ENCODE data around the gene CEP135.
"Not testable (repeated sequence)": the region's sequence is repeated elsewhere in the genome, so short reads cannot be mapped to it uniquely, and the experiment has no call there.

CEP135 gene

DNA sequence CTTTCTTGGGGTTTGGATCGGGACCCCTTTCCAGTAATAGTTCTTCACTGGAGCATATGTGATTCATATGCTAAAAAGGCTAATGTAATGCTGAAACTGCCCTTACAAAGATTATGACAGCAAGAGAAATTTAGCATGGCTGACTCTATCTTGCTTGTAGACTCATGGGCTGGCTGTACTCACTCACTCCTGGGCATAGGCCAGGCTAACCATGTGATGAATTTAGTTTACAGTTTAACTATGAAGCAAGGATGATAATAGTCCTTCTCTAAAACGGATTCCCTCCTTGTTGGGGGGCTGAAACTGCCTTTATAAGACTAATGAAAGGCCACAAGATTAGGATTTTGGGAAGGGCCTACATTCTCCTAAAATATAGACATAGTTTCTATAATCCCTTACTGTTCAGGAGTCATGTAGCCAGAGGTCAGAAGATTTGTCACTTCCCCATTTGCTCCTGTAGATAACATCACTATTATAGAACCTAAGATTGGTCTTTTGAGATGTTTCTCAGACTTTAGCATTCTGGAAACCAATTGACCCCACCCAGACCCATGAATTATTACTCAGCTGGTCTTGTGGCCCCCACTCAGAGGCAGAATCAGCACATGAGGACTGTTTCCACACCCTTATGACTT is 20.8 kb upstream of the CEP135 start:
- DNase-seq (ENCODE audit: extremely low read depth, low read depth), result no peak
- TF ChIP-seq, protein P1, sequence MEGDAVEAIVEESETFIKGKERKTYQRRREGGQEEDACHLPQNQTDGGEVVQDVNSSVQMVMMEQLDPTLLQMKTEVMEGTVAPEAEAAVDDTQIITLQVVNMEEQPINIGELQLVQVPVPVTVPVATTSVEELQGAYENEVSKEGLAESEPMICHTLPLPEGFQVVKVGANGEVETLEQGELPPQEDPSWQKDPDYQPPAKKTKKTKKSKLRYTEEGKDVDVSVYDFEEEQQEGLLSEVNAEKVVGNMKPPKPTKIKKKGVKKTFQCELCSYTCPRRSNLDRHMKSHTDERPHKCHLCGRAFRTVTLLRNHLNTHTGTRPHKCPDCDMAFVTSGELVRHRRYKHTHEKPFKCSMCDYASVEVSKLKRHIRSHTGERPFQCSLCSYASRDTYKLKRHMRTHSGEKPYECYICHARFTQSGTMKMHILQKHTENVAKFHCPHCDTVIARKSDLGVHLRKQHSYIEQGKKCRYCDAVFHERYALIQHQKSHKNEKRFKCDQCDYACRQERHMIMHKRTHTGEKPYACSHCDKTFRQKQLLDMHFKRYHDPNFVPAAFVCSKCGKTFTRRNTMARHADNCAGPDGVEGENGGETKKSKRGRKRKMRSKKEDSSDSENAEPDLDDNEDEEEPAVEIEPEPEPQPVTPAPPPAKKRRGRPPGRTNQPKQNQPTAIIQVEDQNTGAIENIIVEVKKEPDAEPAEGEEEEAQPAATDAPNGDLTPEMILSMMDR (IDR thresholded peaks at IDR 0.05; ENCODE audit: low read depth, low read length), result no peak

DNA sequence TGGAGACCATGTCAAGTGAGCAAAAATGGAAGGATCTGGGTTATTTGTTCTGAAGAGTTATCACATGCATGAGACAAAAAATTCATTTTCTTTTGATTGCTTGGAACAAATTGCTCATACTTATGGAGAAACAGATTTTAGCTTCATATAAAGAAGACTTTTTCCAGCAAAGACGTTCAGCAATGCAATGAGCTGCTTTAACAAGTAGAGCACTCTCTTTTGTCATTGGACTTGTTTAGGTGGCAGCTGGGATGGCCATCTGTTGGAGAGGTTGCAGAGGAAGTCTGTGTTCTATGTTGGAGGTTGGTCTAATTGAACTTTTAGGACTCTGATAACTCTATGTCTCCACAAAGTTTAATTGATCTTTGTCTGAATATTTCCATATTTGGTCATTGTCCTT is 19.9 kb upstream of the CEP135 start:
- TF ChIP-seq, protein P1 (IDR thresholded peaks at IDR 0.05; ENCODE audit: low read depth, low read length), result no peak
- no peak for DNase-seq (ENCODE audit: extremely low read depth, low read depth)

DNA sequence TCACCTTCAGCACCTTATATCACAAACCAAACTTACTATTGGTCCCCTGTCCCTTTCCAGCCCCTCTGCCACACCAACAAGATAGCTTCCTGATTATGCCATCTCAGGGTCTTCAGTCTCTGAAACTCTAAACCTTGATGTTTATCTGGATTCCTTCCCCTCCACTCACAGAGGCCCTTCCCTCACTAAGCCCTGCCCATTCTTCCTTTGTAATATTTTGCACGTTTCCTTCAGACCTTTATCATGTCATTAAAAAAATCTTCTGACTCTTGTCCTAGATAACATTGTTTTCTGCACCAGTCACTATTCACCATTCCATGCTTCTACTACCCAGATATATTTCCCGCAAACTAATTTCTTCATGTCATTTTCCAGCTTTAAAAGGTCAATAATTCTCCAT is 17.7 kb upstream of the CEP135 start:
- no peak for DNase-seq (ENCODE audit: extremely low read depth, low read depth)
- TF ChIP-seq, protein P1 (IDR thresholded peaks at IDR 0.05; ENCODE audit: low read depth, low read length), result no peak

DNA sequence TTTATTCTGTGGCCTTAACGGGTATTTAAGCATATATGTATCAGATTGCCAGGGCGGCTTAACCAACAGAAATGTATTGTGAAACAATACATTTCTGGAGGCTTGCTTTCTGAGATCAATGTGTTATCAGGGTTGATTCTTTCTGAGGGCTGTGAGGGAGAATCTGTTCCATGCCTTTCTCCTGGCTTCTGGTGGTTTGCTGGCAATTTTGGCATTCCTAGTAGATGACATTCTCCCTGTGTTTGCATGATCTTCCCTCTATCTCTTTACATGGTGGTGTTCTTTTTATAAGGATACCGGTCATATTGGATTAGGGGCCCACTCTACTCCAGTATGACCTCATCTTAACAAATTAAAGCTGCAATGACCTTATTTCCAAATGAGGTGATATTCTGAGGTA is 16.9 kb upstream of the CEP135 start:
- no peak for DNase-seq (ENCODE audit: extremely low read depth, low read depth)

DNA sequence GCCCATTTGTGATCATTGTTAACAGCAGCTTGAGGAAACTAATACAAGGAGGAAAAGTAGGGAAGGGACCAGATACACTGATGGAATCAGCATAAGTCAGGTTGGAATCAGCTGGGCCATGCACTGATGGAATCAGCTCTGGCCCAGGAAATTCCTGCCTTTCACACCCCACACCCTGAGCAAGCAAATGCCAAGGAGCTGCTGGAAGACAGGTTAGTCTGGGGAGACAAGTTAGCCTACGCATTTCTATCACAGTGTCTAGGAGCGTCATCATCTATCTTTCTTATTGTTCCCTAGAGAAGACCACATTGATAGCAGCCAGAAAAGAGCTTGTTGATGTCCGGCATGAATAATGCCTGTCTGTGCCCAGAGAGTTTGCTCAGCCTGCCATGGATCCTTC is 16.2 kb upstream of the CEP135 start:
- TF ChIP-seq, protein P1 (IDR thresholded peaks at IDR 0.05; ENCODE audit: low read depth, low read length), result no peak
- no peak for DNase-seq (ENCODE audit: extremely low read depth, low read depth)

More for the DNA sequence above, 16.9 kb upstream of the CEP135 start:
- TF ChIP-seq, protein P1 (IDR thresholded peaks at IDR 0.05; ENCODE audit: low read depth, low read length), result no peak

DNA sequence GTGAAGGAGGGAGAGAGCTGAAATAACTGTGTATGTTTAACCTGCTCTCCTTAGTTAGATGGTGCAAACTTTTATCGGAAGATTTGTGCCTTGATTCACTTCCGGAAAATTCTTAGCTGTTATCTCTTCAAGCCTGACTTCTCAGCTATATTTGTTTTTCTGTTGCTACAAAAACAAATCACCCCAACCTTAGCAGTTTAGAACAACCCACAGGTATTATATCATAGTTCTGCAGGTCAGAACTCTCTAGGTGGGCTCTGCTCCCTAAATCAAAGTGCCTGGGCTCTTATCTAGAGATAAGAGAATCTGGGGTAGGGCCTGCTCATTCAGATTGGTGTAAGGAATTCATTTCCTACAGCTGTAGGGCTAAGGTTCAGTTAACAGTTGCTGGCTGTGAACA is 15.1 kb upstream of the CEP135 start:
- TF ChIP-seq, protein P1 (IDR thresholded peaks at IDR 0.05; ENCODE audit: low read depth, low read length), result no peak
- no peak for DNase-seq (ENCODE audit: extremely low read depth, low read depth)

DNA sequence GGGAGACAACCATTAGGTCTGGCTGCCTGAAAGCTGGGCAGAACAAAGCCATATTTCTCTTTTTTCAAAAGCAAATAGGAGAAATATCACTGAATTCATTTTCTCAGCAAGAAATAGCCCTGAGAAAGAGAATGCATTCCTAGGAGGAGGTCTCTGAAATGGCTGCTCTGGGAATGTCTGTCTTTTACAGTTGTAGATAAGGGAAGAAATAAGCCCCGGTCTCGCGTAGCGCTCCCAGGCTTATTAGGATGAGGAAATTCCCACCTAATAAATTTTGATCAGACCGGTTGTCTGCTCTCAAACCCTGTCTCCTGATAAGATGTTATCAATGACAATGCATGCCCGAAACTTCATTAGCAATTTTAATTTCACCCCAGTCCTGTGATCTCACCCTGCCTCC is 12.8 kb upstream of the CEP135 start:
- DNase-seq (ENCODE audit: extremely low read depth, low read depth), result not testable (repeated sequence)

DNA sequence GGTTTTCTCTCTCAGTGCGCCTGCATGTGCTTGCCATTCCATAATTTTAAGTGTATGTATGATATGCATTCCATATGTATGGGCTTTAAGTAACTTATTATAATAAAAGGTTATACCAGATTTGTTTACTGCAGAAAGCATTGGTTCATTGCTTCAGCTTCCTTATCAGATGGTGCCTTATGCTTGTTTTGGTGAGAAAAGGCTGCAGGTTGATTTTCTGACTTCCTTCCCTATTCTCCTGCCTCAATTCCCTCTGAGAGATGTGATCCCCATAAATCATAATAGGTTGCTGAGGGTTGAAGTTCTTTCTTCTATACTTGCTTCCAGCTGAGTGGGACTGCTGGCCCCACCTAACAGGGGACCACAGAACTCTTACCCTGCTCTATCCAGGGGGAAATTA is 10.3 kb upstream of the CEP135 start:
- DNase-seq (ENCODE audit: extremely low read depth, low read depth), result no peak

More for the DNA sequence above, 10.3 kb upstream of the CEP135 start:
- TF ChIP-seq, protein P1 (IDR thresholded peaks at IDR 0.05; ENCODE audit: low read depth, low read length), result no peak

Data from AG09319 (cell line).